OCI-LY7 (cell line): Measurements from ENCODE around the gene SLC31A1. TPM values are rescaled to one million over a fixed set of nuclear protein-coding genes. Genes with fewer than 3 reads are reported as not detected.

ENCODE experiments used
- BruUV-seq: library from RNA; stranded (reverse); fragments of 400-500 nt; replicated peaks from 2 replicates; lab custom pipeline; 2021; lab: Mats Ljungman, UMichigan
- CTCF ChIA-PET: fragments of 300-600 bp; sonication (Branson Sonifier 250); formaldehyde crosslinking; loops from one replicate; lab custom pipeline; 2022; ENCODE audit warnings: antibody characterized with exemption; ENCODE audit not compliant: unreplicated experiment; lab: Charles Lee
- POLR2A ChIA-PET: fragments of 300-600 bp; sonication (Branson Sonifier 250); formaldehyde crosslinking; loops from one replicate; lab custom pipeline; 2022; ENCODE audit warnings: antibody characterized with exemption; lab: Charles Lee
- DNase-seq: peaks from one replicate; pipeline ENCODE4 v3.0.0-alpha.2; 2015; ENCODE audit warnings: low spot score
- H2AFZ ChIP-seq: fragments of 200-600 bp; sonication (generic), shearing (Covaris generic); 2 replicates; pipeline ENCODE4 v1.6.1; 2014; ENCODE audit warnings: mild to moderate bottlenecking, antibody characterized with exemption, low read length, moderate library complexity
- H3K27ac ChIP-seq: fragments of 200-600 bp; sonication (generic); 2 replicates; pipeline ENCODE4 v1.5.1; 2014; ENCODE audit warnings: mixed run types, low read depth, mild to moderate bottlenecking, moderate library complexity, low read length, inconsistent platforms; ENCODE audit not compliant: poor library complexity, severe bottlenecking
- H3K36me3 ChIP-seq: fragments of 200-600 bp; sonication (generic); 2 replicates; pipeline ENCODE4 v1.6.1; 2014; ENCODE audit warnings: mild to moderate bottlenecking, antibody characterized with exemption, low read length, moderate library complexity, mixed read lengths; ENCODE audit not compliant: insufficient read depth
- H3K4me1 ChIP-seq: fragments of 200-600 bp; sonication (generic); 2 replicates; pipeline ENCODE4 v1.5.1; 2014; ENCODE audit warnings: mild to moderate bottlenecking, low read length; ENCODE audit not compliant: insufficient read depth, poor library complexity, severe bottlenecking
- H3K4me2 ChIP-seq: fragments of 200-600 bp; sonication (generic); 2 replicates; pipeline ENCODE4 v1.6.1; 2014; ENCODE audit warnings: mild to moderate bottlenecking, low read length
- H3K4me3 ChIP-seq: fragments of 200-600 bp; sonication (generic); 2 replicates; pipeline ENCODE4 v1.5.1; 2014; ENCODE audit warnings: mild to moderate bottlenecking, low read depth, low read length; ENCODE audit not compliant: poor library complexity, severe bottlenecking
- H3K79me2 ChIP-seq: fragments of 200-600 bp; sonication (generic); 2 replicates; pipeline ENCODE4 v1.6.1; 2016; ENCODE audit warnings: low read depth, mild to moderate bottlenecking, low read length, moderate library complexity, mixed read lengths; ENCODE audit not compliant: insufficient read depth
- H3K9me2 ChIP-seq: fragments of 200-600 bp; sonication (generic); 2 replicates; pipeline ENCODE4 v1.6.1; 2016; ENCODE audit warnings: mild to moderate bottlenecking, low read length, mixed read lengths; ENCODE audit not compliant: insufficient read depth
- H3K9me3 ChIP-seq: fragments of 200-600 bp; sonication (generic); 2 replicates; pipeline ENCODE4 v1.6.1; 2014; ENCODE audit warnings: mild to moderate bottlenecking, mixed run types, low read length, mixed read lengths
- H4K20me1 ChIP-seq: fragments of 200-600 bp; sonication (generic); 2 replicates; pipeline ENCODE4 v1.6.1; 2014; ENCODE audit warnings: mild to moderate bottlenecking, antibody characterized with exemption, low read length, moderate library complexity, mixed read lengths; ENCODE audit not compliant: insufficient read depth
- EZH2phosphoT487 ChIP-seq: fragments of 200-600 bp; sonication (generic); IDR thresholded peaks from 2 replicates; pipeline ENCODE4 v1.6.1; 2018; ENCODE audit warnings: low read depth, borderline replicate concordance, mild to moderate bottlenecking, mixed run types, antibody characterized with exemption, low read length, moderate library complexity, mixed read lengths
- intact Hi-C: fragments of 100-400 bp; cut with micrococcal nuclease; formaldehyde crosslinking; loops from one replicate; pipeline ENCODE4 v1.10.0; 2022; ENCODE audit not compliant: unreplicated experiment
- total RNA-seq, 2 experiments: library from RNA; depleted of rRNA in 1 of 2; stranded (reverse); fragments of >200 nt in 1 of 2; shearing (Covaris generic) in 1 of 2; gene quantifications; 2 replicates each; pipeline ENCODE4 v1.2.3, GENCODE V29; 2014 to 2022
- TF ChIP-seq, protein P1 (sequence below): fragments of 200-600 bp; sonication (generic); conservative IDR thresholded peaks from 2 replicates; pipeline ENCODE4 v1.5.1; 2014; ENCODE audit warnings: mild to moderate bottlenecking, antibody characterized with exemption, low read length, moderate library complexity, mixed read lengths

SLC31A1 gene
- total RNA-seq, 2 experiments from 2014 or later: 3.9 to 16.7 TPM

DNA sequence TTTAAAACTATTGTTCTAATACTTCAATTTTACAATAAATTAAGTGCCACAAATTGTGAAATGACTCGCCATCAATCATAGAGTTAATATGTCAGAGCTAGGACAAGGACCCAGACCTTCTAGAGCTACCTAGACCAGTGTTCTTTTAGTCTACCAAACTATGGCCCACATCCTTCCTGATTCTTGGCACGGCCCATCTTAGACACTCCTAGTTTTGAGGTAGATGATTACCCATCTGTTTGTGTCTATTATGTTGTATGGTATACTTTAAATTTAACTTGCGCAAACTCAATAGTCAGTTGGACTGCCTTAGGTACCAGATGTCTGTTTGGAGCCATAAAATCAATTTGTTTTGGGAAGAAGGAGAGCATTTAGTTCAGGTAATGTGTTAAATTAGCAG, 36.5 kb downstream of the SLC31A1 start:
- no peak overlapping the region for H3K4me3 ChIP-seq
- intact Hi-C loops: no loop called here
- no peaks in the 10 kb centered on the region for H3K4me1 ChIP-seq
- no peak for TF ChIP-seq EZH2phosphoT487
- TF ChIP-seq, protein P1, sequence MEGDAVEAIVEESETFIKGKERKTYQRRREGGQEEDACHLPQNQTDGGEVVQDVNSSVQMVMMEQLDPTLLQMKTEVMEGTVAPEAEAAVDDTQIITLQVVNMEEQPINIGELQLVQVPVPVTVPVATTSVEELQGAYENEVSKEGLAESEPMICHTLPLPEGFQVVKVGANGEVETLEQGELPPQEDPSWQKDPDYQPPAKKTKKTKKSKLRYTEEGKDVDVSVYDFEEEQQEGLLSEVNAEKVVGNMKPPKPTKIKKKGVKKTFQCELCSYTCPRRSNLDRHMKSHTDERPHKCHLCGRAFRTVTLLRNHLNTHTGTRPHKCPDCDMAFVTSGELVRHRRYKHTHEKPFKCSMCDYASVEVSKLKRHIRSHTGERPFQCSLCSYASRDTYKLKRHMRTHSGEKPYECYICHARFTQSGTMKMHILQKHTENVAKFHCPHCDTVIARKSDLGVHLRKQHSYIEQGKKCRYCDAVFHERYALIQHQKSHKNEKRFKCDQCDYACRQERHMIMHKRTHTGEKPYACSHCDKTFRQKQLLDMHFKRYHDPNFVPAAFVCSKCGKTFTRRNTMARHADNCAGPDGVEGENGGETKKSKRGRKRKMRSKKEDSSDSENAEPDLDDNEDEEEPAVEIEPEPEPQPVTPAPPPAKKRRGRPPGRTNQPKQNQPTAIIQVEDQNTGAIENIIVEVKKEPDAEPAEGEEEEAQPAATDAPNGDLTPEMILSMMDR: no peak
- ChIA-PET POLR2A (no interaction called here), CTCF (no interaction called here)
- no peaks in the 10 kb centered on the region for H4K20me1 ChIP-seq
- no peak overlapping the region for H3K27ac ChIP-seq
- no peak overlapping the region for H2AFZ ChIP-seq
- BruUV-seq: no TSS peak
- no peak overlapping the region for H3K4me2 ChIP-seq
- no peaks in the 10 kb centered on the region for H3K79me2 ChIP-seq
- no peaks in the 10 kb centered on the region for H3K9me2 ChIP-seq
- DNase-seq: no peak
- H3K36me3 ChIP-seq: peaks cover 31% of the 10 kb centered on the region
- H3K9me3 ChIP-seq: no peaks in the 10 kb centered on the region

DNA sequence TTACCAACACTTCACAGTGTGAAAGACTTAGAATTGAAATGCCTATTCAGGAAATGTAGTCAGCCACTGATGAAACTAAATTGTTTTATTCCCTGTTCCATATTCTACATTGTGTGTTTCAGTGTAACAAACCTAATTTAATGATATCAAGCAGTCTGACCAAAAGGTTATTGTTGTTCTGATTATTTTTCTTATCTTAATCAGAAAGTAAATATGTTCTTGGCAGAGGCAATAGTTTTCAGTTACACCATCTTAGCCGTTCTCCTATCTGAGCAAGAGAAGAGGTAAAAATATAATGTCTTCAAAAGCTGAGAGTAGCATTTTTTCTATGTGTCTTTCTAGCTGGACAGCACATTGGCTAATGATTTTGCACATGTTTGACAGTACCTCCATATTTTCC, 36.9 kb downstream of the SLC31A1 start:
- intact Hi-C loops: no loop called here
- Histone ChIP-seq H2AFZ (no peak overlapping the region), H3K9me2 (no peaks in the 10 kb centered on the region), H3K36me3 (peaks cover 31% of the 10 kb centered on the region), H3K9me3 (no peaks in the 10 kb centered on the region), H3K79me2 (no peaks in the 10 kb centered on the region), H3K4me3 (no peak overlapping the region), H3K4me1 (no peaks in the 10 kb centered on the region), H3K4me2 (no peak overlapping the region), H4K20me1 (no peaks in the 10 kb centered on the region), H3K27ac (no peak overlapping the region)
- ChIA-PET POLR2A (no interaction called here), CTCF (no interaction called here)
- BruUV-seq: no TSS peak
- no peak for DNase-seq
- TF ChIP-seq, protein P1: no peak
- TF ChIP-seq EZH2phosphoT487: no peak

DNA sequence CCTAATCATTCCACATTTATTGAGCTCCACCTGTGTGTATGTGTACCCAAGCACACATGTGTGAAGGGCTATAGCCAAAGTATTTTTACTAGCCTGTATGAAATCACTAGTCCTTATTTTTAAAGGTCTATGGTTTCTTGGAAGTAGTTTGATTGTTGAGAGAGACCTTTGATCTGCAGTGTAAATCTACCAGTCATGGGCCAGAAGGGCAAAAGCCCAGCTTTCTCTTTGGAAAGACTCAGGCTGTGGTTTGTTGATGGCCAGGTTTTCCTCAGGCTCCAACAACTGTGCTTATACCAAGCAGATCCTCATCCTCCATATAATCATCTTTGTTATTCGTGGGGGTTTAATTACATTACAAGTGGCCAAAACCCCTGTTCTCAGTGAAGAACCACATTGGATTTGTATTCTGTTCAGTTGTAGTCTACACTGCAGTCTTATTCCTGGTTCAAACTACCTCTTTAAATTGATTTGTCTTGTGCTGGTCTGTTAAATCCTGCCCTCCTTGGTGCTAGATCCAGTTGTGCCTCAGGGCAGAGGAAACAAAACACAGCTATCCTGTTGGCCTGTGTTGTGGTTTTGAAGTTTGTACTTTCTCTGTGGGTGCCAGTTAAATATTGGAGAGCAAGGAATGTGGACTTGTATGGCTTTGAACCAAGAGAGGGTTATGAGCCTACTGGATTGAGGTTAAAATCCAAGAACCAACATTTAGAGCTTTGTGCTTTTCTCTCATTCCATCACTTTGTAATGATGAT, 40.8 kb downstream of the SLC31A1 start:
- Histone ChIP-seq H3K4me3 (no peak overlapping the region), H4K20me1 (no peaks in the 10 kb centered on the region), H3K4me2 (no peak overlapping the region), H3K36me3 (peaks cover 39% of the 10 kb centered on the region), H2AFZ (no peak overlapping the region), H3K4me1 (no peaks in the 10 kb centered on the region), H3K79me2 (no peaks in the 10 kb centered on the region), H3K9me3 (no peaks in the 10 kb centered on the region), H3K27ac (no peak overlapping the region), H3K9me2 (no peaks in the 10 kb centered on the region)
- ChIA-PET POLR2A (interaction anchor here (0.6 to 1.4 kb wide), 2 partner anchors 23 to 608 kb away, joined by 3 to 4 read pairs; no protein-coding TSS in a partner anchor), CTCF (no interaction called here)
- intact Hi-C loops: no loop called here
- TF ChIP-seq, protein P1: no peak
- TF ChIP-seq EZH2phosphoT487: no peak
- DNase-seq: no peak
- BruUV-seq: no TSS peak
